Measurements from ENCODE around the gene SORL1.
"Not testable (repeated sequence)": the region's sequence is repeated elsewhere in the genome, so short reads cannot be mapped to it uniquely, and the experiment has no call there.

The SORL1 gene

GRCh38 chr11:121564948-121565684 is 113.0 kb downstream of the SORL1 start:
- no peak for DNase-seq

GRCh38 chr11:121566279-121567168 is 114.4 kb downstream of the SORL1 start:
- DNase-seq, result no peak

- no peak for DNase-seq
These were observed 115.9 kb downstream of the SORL1 start for GRCh38 chr11:121567995-121568394.

GRCh38 chr11:121569332-121570299 is 117.5 kb downstream of the SORL1 start:
- DNase-seq, result not testable (repeated sequence)

- no peak for DNase-seq
These were observed 118.3 kb downstream of the SORL1 start for GRCh38 chr11:121570453-121570852.

- DNase-seq, result no peak
These were observed 119.4 kb downstream of the SORL1 start for GRCh38 chr11:121571506-121571905.

GRCh38 chr11:121572571-121573059 is 120.5 kb downstream of the SORL1 start:
- DNase-seq, result peak; percentile 37

GRCh38 chr11:121574801-121575200 is 122.7 kb downstream of the SORL1 start:
- DNase-seq, result no peak

- peak; percentile 99 for DNase-seq
These were observed 123.3 kb downstream of the SORL1 start for GRCh38 chr11:121575250-121575962.

GRCh38 chr11:121575963-121576290 is 123.8 kb downstream of the SORL1 start:
- no peak for DNase-seq

- no peak for DNase-seq
These were observed 124.4 kb downstream of the SORL1 start for GRCh38 chr11:121576531-121576930.

- no peak for DNase-seq
These were observed 125.2 kb downstream of the SORL1 start for GRCh38 chr11:121577106-121577848.

GRCh38 chr11:121578251-121578976 is 126.3 kb downstream of the SORL1 start:
- DNase-seq, result peak; percentile 41

GRCh38 chr11:121580154-121580553 is 128.0 kb downstream of the SORL1 start:
- no peak for DNase-seq

- no peak for DNase-seq
These were observed 129.5 kb downstream of the SORL1 start for GRCh38 chr11:121581607-121582006.

GRCh38 chr11:121582296-121582695 is 130.2 kb downstream of the SORL1 start:
- DNase-seq, result peak; percentile 52

- no peak for DNase-seq
These were observed 131.7 kb downstream of the SORL1 start for GRCh38 chr11:121583825-121584224.

- DNase-seq, result no peak
These were observed 134.6 kb downstream of the SORL1 start for GRCh38 chr11:121586750-121587149.

- DNase-seq, result no peak
These were observed 135.1 kb downstream of the SORL1 start for GRCh38 chr11:121587182-121587581.

GRCh38 chr11:121588747-121589146 is 136.6 kb downstream of the SORL1 start:
- DNase-seq, result no peak

All from MV-4-11 (cell line).